Measurements from ENCODE around the gene TNFRSF4. TPM values are rescaled to one million over a fixed set of nuclear protein-coding genes. Genes with fewer than 3 reads are reported as not detected.

TNFRSF4 gene
- total RNA-seq, 4 donors from 2014 or later = 0.39 to 3.7 (median 0.97) TPM

GRCh38 chr1:1168451-1169411 lies 45.2 kb downstream of the TNFRSF4 start:
- H3K27me3 ChIP-seq = peaks cover 0 to 99% of the 10 kb centered on the region in 2 donors
- WGBS, 2 donors = 65 to 74% methylated on average over 33 to 34 of the region's 37 CpGs

DNA sequence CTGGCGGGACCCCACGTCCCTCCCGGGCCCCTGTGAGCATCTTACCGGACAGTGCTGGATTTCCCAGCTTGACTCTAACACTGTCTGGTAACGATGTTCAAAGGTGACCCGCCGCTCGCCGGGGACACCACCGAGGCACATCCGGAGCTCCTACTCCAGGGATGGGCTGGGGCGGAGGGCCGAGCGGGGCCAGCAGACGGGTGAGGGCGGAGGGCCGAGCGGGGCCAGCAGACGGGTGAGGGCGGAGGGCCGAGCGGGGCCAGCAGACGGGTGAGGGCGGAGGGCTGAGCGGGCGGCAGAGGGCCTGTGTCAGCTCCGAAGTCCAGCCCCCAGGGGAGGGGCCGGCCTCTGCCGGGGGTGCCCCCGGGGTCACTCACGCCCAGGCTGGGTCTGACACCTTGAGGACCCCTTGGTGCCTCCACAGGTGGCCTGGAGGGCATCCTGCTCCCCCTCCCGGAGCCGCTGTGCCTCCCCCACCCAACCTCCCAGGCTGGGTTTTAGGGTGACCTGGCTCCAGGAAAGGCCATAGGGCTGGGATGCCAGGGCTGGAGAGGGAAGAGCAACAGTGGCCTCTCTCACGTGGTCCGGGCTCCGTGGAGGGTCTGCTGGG lies 46.0 kb downstream of the TNFRSF4 start:
- H3K36me3 ChIP-seq = no peaks in the 10 kb centered on the region
- H3K4me1 ChIP-seq = no peaks in the 10 kb centered on the region
- no peaks in the 10 kb centered on the region for H3K9me3 ChIP-seq
- no peak overlapping the region for H3K4me3 ChIP-seq
- DNase-seq (ENCODE audit: low spot score in 2 of 2) = no peak
- WGBS, 2 donors = 78 to 81% methylated on average over 8 to 36 of the region's 36 CpGs
- no peak overlapping the region for H3K27ac ChIP-seq
- TF ChIP-seq EP300 (IDR thresholded peaks at IDR 0.05) (no peak), CTCF (IDR thresholded peaks at IDR 0.05) (no peak), POLR2A (IDR thresholded peaks at IDR 0.05) (no peak)
- peaks cover 0 to 99% of the 10 kb centered on the region in 2 donors for H3K27me3 ChIP-seq

More at GRCh38 chr1:1168451-1169411, 45.2 kb downstream of the TNFRSF4 start:
- no peak for TF ChIP-seq POLR2A (IDR thresholded peaks at IDR 0.05)
- no peak for TF ChIP-seq EP300 (IDR thresholded peaks at IDR 0.05)
- TF ChIP-seq CTCF (IDR thresholded peaks at IDR 0.05) = no peak
- no peak overlapping the region for H3K4me3 ChIP-seq
- no peaks in the 10 kb centered on the region for H3K9me3 ChIP-seq
- DNase-seq (ENCODE audit: low spot score in 2 of 2) = no peak
- no peak overlapping the region for H3K27ac ChIP-seq
- H3K36me3 ChIP-seq = no peaks in the 10 kb centered on the region
- H3K4me1 ChIP-seq = peaks cover 0 to 4% (median 0%) of the 10 kb centered on the region in 4 donors

DNA sequence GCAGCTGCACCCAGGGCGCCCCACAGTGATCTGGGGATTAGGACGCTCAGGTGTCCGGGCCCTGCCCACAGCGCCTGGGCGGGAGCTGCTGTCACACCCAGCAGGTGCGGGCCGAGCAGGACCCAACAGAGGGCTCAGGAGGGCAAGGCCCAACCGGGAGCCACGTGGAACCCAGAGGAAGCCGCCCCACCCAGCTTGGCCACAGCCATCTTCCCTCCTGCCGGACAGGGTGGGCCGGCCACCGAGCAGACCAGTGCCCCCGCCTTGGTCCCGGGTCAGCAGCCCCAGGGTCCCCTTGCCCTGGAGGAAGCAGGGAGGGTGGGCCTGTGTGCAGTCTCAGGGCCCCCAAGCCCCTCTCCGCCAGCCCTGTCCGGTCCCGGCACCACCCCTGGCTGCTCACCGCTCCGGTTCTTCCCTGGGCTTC lies 46.5 kb downstream of the TNFRSF4 start:
- no peak for DNase-seq (ENCODE audit: low spot score in 2 of 2)
- Histone ChIP-seq H3K27ac (no peak overlapping the region), H3K36me3 (no peaks in the 10 kb centered on the region), H3K27me3 (peaks cover 0 to 100% of the 10 kb centered on the region in 2 donors), H3K4me1 (no peaks in the 10 kb centered on the region), H3K9me3 (no peaks in the 10 kb centered on the region), H3K4me3 (no peak overlapping the region)
- 76 to 92% methylated on average over 6 to 18 of the region's 20 CpGs for WGBS, 2 donors
- TF ChIP-seq CTCF (IDR thresholded peaks at IDR 0.05) (no peak), POLR2A (IDR thresholded peaks at IDR 0.05) (no peak), EP300 (IDR thresholded peaks at IDR 0.05) (no peak)

DNA sequence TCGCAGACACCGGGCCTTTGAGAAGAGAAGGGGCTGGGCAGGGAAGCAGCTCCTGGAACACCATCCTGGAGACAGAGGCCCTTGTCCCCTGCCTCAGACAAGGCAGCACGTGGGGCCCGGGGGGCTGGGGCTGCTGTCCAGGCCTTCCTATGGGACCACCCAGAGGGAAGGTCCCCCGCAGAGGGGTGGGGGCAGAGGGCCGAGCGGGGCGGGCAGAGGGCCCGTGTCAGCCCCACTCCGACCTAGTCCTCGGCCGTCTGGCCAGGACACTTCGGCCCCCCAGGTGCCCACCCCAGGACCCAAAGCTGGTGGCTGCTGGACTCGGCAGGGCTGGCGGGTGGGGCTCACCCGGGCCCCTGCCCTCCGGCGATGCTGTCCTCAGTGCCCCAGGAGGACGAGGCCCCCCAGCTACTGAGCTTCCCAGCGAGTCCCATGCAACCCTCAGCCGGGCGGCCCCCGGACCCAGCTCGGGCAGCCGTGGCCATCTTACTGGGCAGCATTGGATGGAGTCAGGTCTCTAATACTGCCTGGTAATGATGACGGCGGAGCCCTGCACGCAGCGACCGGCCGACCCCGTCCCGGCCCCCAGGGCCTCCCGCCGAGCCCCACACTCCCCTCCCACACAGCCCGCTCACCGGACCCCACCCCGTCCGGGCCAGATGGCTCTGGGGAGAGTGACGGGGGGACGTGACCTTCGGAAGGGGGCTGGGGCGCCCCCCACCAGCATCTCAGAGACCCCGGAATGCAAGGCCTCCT lies 47.1 kb downstream of the TNFRSF4 start:
- no peak for DNase-seq (ENCODE audit: low spot score in 2 of 2)
- Histone ChIP-seq H3K4me1 (no peaks in the 10 kb centered on the region), H3K27ac (peak overlapping the region in 1 of 4 donors; percentile 50), H3K9me3 (no peaks in the 10 kb centered on the region), H3K4me3 (no peak overlapping the region), H3K27me3 (peaks cover 0 to 100% of the 10 kb centered on the region in 2 donors), H3K36me3 (no peaks in the 10 kb centered on the region)
- 52 to 59% methylated on average over 20 to 25 of the region's 44 CpGs for WGBS, 2 donors
- TF ChIP-seq CTCF (IDR thresholded peaks at IDR 0.05) = no peak
- no peak for TF ChIP-seq POLR2A (IDR thresholded peaks at IDR 0.05)
- TF ChIP-seq EP300 (IDR thresholded peaks at IDR 0.05) = no peak

Measured in tibial nerve (tissue), 4 donors.